Stimulated activated CD8-positive, alpha-beta memory T cell treated with anti-CD3 and anti-CD28 coated beads, Interleukin-7, amount 100 ng/mL, for 4 hours (primary cell): ENCODE measurements around the gene TCOF1.

ENCODE experiments used
- DNase-seq, 2 donors: peaks; one replicate each; pipeline ENCODE4 v3.0.0-alpha.2; 2020; ENCODE audit warnings: low read depth in 2 of 2

Gene TCOF1

GRCh38 chr5:150389531-150390266, 32.2 kb downstream of the TCOF1 start:
- DNase-seq: no peak

GRCh38 chr5:150391064-150391834, 33.8 kb downstream of the TCOF1 start:
- no peak for DNase-seq

GRCh38 chr5:150391986-150392385, 34.5 kb downstream of the TCOF1 start:
- DNase-seq: no peak

GRCh38 chr5:150392680-150393079, 35.2 kb downstream of the TCOF1 start:
- no peak for DNase-seq

- DNase-seq: no peak
These were observed 35.7 kb downstream of the TCOF1 start for GRCh38 chr5:150393096-150393645.

GRCh38 chr5:150394131-150394530, 36.6 kb downstream of the TCOF1 start:
- DNase-seq: no peak

GRCh38 chr5:150394912-150395687, 37.6 kb downstream of the TCOF1 start:
- no peak for DNase-seq

- DNase-seq: no peak
These were observed 38.1 kb downstream of the TCOF1 start for GRCh38 chr5:150395688-150395975.

GRCh38 chr5:150396267-150396666, 38.8 kb downstream of the TCOF1 start:
- no peak for DNase-seq

- no peak for DNase-seq
These were observed 39.8 kb downstream of the TCOF1 start for GRCh38 chr5:150397146-150397781.

- DNase-seq: no peak
These were observed 40.6 kb downstream of the TCOF1 start for GRCh38 chr5:150397782-150398721.

GRCh38 chr5:150398722-150399523, 41.4 kb downstream of the TCOF1 start:
- DNase-seq: no peak

GRCh38 chr5:150399524-150400211, 42.2 kb downstream of the TCOF1 start:
- DNase-seq: no peak

GRCh38 chr5:150400316-150401075, 43.0 kb downstream of the TCOF1 start:
- DNase-seq: no peak

GRCh38 chr5:150401076-150401375, 43.5 kb downstream of the TCOF1 start:
- DNase-seq: no peak

GRCh38 chr5:150401376-150402228, 44.1 kb downstream of the TCOF1 start:
- DNase-seq: no peak

- no peak for DNase-seq
These were observed 44.8 kb downstream of the TCOF1 start for GRCh38 chr5:150402229-150402773.
